WTC11 (cell line): ENCODE data around the gene REPS2. TPM values are rescaled to one million over a fixed set of nuclear protein-coding genes. Genes with fewer than 3 reads are reported as not detected.

Experiments
- ATAC-seq: fragments of 200-7000 bp; cut with Tn5 transposase; 2 replicates; pipeline ENCODE4 v1.10.0; 2021; ENCODE audit warnings: mild to moderate bottlenecking, moderate library complexity
- CTCF ChIA-PET: fragments of 300-600 bp; sonication (Branson Sonifier 250); formaldehyde crosslinking; loops from one replicate; lab custom pipeline; 2021; ENCODE audit warnings: antibody characterized with exemption; lab: Charles Lee
- POLR2A ChIA-PET: fragments of 350-600 bp; sonication (Branson Sonifier 250); formaldehyde crosslinking; loops from one replicate; lab custom pipeline; 2021; ENCODE audit warnings: antibody characterized with exemption; lab: Charles Lee
- DNase-seq: peaks from one replicate; pipeline ENCODE4 v3.0.0; 2021; ENCODE audit warnings: low spot score
- H3K27ac Mint-ChIP-seq: 2 replicates; pipeline ENCODE4 v1.8.0; 2021; ENCODE audit warnings: mixed read lengths
- H3K27me3 Mint-ChIP-seq: 2 replicates; pipeline ENCODE4 v1.8.0; 2021; ENCODE audit warnings: low read depth, mild to moderate bottlenecking, moderate library complexity, mixed read lengths
- H3K36me3 Mint-ChIP-seq: 2 replicates; pipeline ENCODE4 v1.8.0; 2021; ENCODE audit warnings: mixed read lengths
- H3K4me1 Mint-ChIP-seq: 2 replicates; pipeline ENCODE4 v1.8.0; 2022; ENCODE audit warnings: mixed read lengths
- H3K4me3 Mint-ChIP-seq: 2 replicates; pipeline ENCODE4 v1.8.0; 2021; ENCODE audit warnings: mild to moderate bottlenecking, moderate library complexity, mixed read lengths
- H3K9me3 Mint-ChIP-seq: 2 replicates; pipeline ENCODE4 v1.8.0; 2021; ENCODE audit warnings: mixed read lengths
- ARID4B ChIP-seq: sonication (generic); formaldehyde crosslinking; IDR thresholded peaks from 2 replicates; pipeline ENCODE4 v1.8.0; 2023; ENCODE audit warnings: missing genetic modification reagents, mild to moderate bottlenecking, borderline replicate concordance
- ATF1 ChIP-seq: sonication (generic); formaldehyde crosslinking; IDR thresholded peaks from 2 replicates; pipeline ENCODE4 v1.8.1; 2023; ENCODE audit warnings: mild to moderate bottlenecking, moderate library complexity, missing genetic modification reagents
- CREB1 ChIP-seq: sonication (generic); formaldehyde crosslinking; IDR thresholded peaks from 2 replicates; pipeline ENCODE4 v1.8.0; 2023; ENCODE audit warnings: mild to moderate bottlenecking, missing genetic modification reagents
- E2F4 ChIP-seq: sonication (generic); formaldehyde crosslinking; IDR thresholded peaks from 2 replicates; pipeline ENCODE4 v1.8.1; 2022; ENCODE audit warnings: low read depth, mild to moderate bottlenecking, moderate library complexity, missing genetic modification reagents, borderline replicate concordance
- FOXJ3 ChIP-seq: sonication (generic); formaldehyde crosslinking; IDR thresholded peaks from 2 replicates; pipeline ENCODE4 v1.9.0; 2021; ENCODE audit warnings: missing genetic modification reagents, mild to moderate bottlenecking, borderline replicate concordance
- IRF1 ChIP-seq: sonication (generic); formaldehyde crosslinking; IDR thresholded peaks from 2 replicates; pipeline ENCODE4 v1.8.0; 2023; ENCODE audit warnings: missing genetic modification reagents
- NFATC4 ChIP-seq: fragments of 250-450 bp; sonication (Bioruptor Pico); IDR thresholded peaks from 2 replicates; pipeline ENCODE4 v1.9.0; 2021; ENCODE audit warnings: mild to moderate bottlenecking
- NR1H2 ChIP-seq: sonication (generic); formaldehyde crosslinking; IDR thresholded peaks from 2 replicates; pipeline ENCODE4 v1.9.0; 2021; ENCODE audit warnings: mild to moderate bottlenecking, moderate library complexity, missing genetic modification reagents
- NR2C2 ChIP-seq: sonication (generic); formaldehyde crosslinking; IDR thresholded peaks from 2 replicates; pipeline ENCODE4 v1.8.0; 2022; ENCODE audit warnings: mild to moderate bottlenecking, missing genetic modification reagents
- OVOL2 ChIP-seq: fragments of 250-450 bp; sonication (Bioruptor Pico); IDR thresholded peaks from 2 replicates; pipeline ENCODE4 v1.9.0; 2021; ENCODE audit warnings: mild to moderate bottlenecking, borderline replicate concordance
- SMAD3 ChIP-seq: sonication (generic); formaldehyde crosslinking; IDR thresholded peaks from 2 replicates; pipeline ENCODE4 v1.8.0; 2022; ENCODE audit warnings: missing genetic modification reagents, mild to moderate bottlenecking, borderline replicate concordance
- TEAD1 ChIP-seq: sonication (generic); formaldehyde crosslinking; IDR thresholded peaks from 2 replicates; pipeline ENCODE4 v1.8.0; 2022; ENCODE audit warnings: mild to moderate bottlenecking, missing genetic modification reagents
- ZBTB43 ChIP-seq: sonication (generic); formaldehyde crosslinking; IDR thresholded peaks from 2 replicates; pipeline ENCODE4 v1.8.1; 2023; ENCODE audit warnings: mild to moderate bottlenecking, missing genetic modification reagents
- ZNF121 ChIP-seq: sonication (generic); formaldehyde crosslinking; IDR thresholded peaks from 2 replicates; pipeline ENCODE4 v1.8.0; 2023; ENCODE audit warnings: missing genetic modification reagents
- ZNF138 ChIP-seq: sonication (generic); formaldehyde crosslinking; conservative IDR thresholded peaks from 2 replicates; pipeline ENCODE4 v1.8.1; 2022; ENCODE audit warnings: mild to moderate bottlenecking, moderate library complexity, missing genetic modification reagents
- total RNA-seq: library from RNA; stranded (reverse); gene quantifications from 3 replicates; pipeline ENCODE4 v1.2.3, GENCODE V29; 2021
- TF ChIP-seq, protein P1 (sequence below): fragments of 250-450 bp; sonication (Bioruptor Pico); IDR thresholded peaks from 2 replicates; pipeline ENCODE4 v1.9.0; 2021; ENCODE audit warnings: moderate library complexity, mild to moderate bottlenecking, inconsistent platforms, borderline replicate concordance
- TF ChIP-seq, protein P2 (sequence below): sonication (generic); formaldehyde crosslinking; conservative IDR thresholded peaks from 2 replicates; pipeline ENCODE4 v1.8.1; 2023; ENCODE audit warnings: mild to moderate bottlenecking, low read depth, missing genetic modification reagents, moderate library complexity
- TF ChIP-seq, protein P3 (sequence below): sonication (generic); formaldehyde crosslinking; IDR thresholded peaks from 2 replicates; pipeline ENCODE4 v1.8.1; 2023; ENCODE audit warnings: mild to moderate bottlenecking, missing genetic modification reagents, borderline replicate concordance
- TF ChIP-seq, protein P4 (sequence below): fragments of 250-450 bp; sonication (Bioruptor Pico); IDR thresholded peaks from 2 replicates; pipeline ENCODE4 v1.9.0; 2021; ENCODE audit warnings: mild to moderate bottlenecking

REPS2 gene
- total RNA-seq, 1 experiment from 2014 or later, result 2.2 TPM

- TF ChIP-seq ZBTB43, result no peak
These were observed 93.4 kb downstream of the REPS2 start (continued) for GRCh38 chrX:17039826-17040225.

GRCh38 chrX:17040711-17041110 is 94.3 kb downstream of the REPS2 start:
- H3K4me1 Mint-ChIP-seq, result no peaks in the 10 kb centered on the region
- ChIA-PET POLR2A (no interaction called here), CTCF (interaction anchor here (0.5 kb wide), 1 partner anchor 157 kb away, joined by 3 read pairs; no protein-coding TSS in a partner anchor)
- no peak overlapping the region for H3K4me3 Mint-ChIP-seq
- no peak overlapping the region for H3K27ac Mint-ChIP-seq
- H3K36me3 Mint-ChIP-seq, result no peaks in the 10 kb centered on the region
- DNase-seq (no peak), ATAC-seq (no peak)
- TF ChIP-seq, protein P1, sequence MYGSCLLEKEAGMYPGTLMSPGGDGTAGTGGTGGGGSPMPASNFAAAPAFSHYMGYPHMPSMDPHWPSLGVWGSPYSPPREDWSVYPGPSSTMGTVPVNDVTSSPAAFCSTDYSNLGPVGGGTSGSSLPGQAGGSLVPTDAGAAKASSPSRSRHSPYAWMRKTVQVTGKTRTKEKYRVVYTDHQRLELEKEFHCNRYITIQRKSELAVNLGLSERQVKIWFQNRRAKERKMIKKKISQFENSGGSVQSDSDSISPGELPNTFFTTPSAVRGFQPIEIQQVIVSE, result no peak
- TF ChIP-seq FOXJ3 (CRISPR knock-in tag) (no peak), ZNF138 (CRISPR knock-in tag) (no peak), NR2C2 (no peak), E2F4 (CRISPR knock-in tag) (no peak), IRF1 (CRISPR knock-in tag) (no peak), ATF1 (CRISPR knock-in tag) (no peak), NFATC4 (CRISPR knock-in tag) (no peak), NR1H2 (no peak), ZNF121 (CRISPR knock-in tag) (no peak), TEAD1 (CRISPR knock-in tag) (no peak), ARID4B (CRISPR knock-in tag) (no peak), OVOL2 (CRISPR knock-in tag) (no peak), CREB1 (CRISPR knock-in tag) (no peak), SMAD3 (CRISPR knock-in tag) (no peak)
- TF ChIP-seq, protein P2, sequence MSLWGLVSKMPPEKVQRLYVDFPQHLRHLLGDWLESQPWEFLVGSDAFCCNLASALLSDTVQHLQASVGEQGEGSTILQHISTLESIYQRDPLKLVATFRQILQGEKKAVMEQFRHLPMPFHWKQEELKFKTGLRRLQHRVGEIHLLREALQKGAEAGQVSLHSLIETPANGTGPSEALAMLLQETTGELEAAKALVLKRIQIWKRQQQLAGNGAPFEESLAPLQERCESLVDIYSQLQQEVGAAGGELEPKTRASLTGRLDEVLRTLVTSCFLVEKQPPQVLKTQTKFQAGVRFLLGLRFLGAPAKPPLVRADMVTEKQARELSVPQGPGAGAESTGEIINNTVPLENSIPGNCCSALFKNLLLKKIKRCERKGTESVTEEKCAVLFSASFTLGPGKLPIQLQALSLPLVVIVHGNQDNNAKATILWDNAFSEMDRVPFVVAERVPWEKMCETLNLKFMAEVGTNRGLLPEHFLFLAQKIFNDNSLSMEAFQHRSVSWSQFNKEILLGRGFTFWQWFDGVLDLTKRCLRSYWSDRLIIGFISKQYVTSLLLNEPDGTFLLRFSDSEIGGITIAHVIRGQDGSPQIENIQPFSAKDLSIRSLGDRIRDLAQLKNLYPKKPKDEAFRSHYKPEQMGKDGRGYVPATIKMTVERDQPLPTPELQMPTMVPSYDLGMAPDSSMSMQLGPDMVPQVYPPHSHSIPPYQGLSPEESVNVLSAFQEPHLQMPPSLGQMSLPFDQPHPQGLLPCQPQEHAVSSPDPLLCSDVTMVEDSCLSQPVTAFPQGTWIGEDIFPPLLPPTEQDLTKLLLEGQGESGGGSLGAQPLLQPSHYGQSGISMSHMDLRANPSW, result no peak
- TF ChIP-seq, protein P3, sequence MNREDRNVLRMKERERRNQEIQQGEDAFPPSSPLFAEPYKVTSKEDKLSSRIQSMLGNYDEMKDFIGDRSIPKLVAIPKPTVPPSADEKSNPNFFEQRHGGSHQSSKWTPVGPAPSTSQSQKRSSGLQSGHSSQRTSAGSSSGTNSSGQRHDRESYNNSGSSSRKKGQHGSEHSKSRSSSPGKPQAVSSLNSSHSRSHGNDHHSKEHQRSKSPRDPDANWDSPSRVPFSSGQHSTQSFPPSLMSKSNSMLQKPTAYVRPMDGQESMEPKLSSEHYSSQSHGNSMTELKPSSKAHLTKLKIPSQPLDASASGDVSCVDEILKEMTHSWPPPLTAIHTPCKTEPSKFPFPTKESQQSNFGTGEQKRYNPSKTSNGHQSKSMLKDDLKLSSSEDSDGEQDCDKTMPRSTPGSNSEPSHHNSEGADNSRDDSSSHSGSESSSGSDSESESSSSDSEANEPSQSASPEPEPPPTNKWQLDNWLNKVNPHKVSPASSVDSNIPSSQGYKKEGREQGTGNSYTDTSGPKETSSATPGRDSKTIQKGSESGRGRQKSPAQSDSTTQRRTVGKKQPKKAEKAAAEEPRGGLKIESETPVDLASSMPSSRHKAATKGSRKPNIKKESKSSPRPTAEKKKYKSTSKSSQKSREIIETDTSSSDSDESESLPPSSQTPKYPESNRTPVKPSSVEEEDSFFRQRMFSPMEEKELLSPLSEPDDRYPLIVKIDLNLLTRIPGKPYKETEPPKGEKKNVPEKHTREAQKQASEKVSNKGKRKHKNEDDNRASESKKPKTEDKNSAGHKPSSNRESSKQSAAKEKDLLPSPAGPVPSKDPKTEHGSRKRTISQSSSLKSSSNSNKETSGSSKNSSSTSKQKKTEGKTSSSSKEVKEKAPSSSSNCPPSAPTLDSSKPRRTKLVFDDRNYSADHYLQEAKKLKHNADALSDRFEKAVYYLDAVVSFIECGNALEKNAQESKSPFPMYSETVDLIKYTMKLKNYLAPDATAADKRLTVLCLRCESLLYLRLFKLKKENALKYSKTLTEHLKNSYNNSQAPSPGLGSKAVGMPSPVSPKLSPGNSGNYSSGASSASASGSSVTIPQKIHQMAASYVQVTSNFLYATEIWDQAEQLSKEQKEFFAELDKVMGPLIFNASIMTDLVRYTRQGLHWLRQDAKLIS (CRISPR knock-in tag), result no peak
- TF ChIP-seq, protein P4, sequence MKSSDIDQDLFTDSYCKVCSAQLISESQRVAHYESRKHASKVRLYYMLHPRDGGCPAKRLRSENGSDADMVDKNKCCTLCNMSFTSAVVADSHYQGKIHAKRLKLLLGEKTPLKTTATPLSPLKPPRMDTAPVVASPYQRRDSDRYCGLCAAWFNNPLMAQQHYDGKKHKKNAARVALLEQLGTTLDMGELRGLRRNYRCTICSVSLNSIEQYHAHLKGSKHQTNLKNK (CRISPR knock-in tag), result no peak
- no peaks in the 10 kb centered on the region for H3K27me3 Mint-ChIP-seq
- H3K9me3 Mint-ChIP-seq, result no peaks in the 10 kb centered on the region
